Activated naive CD4-positive, alpha-beta T cell treated with anti-CD3 and anti-CD28 coated beads for 36 hours (primary cell): ENCODE results near the gene DNPEP. TPM values are rescaled to one million over a fixed set of nuclear protein-coding genes. Genes with fewer than 3 reads are reported as not detected.

Experiments used
- CTCF ChIA-PET: fragments of 350-600 bp; sonication (Branson Sonifier 250); formaldehyde crosslinking; loops from one replicate; lab custom pipeline; 2021; ENCODE audit warnings: antibody characterized with exemption; lab: Charles Lee
- DNase-seq: peaks from one replicate; pipeline ENCODE4 v3.0.0-alpha.2; 2020
- H3K27ac Mint-ChIP-seq: one replicate; pipeline ENCODE4 v1.8.0; 2021; ENCODE audit warnings: mild to moderate bottlenecking, mixed read lengths
- H3K27me3 Mint-ChIP-seq: one replicate; pipeline ENCODE4 v1.8.0; 2021; ENCODE audit warnings: low read depth, mixed read lengths
- H3K36me3 Mint-ChIP-seq: one replicate; pipeline ENCODE4 v1.8.0; 2021; ENCODE audit warnings: low read depth, mixed read lengths
- H3K4me1 Mint-ChIP-seq: one replicate; pipeline ENCODE4 v1.8.0; 2021; ENCODE audit warnings: low read depth, mixed read lengths
- H3K4me3 Mint-ChIP-seq: one replicate; pipeline ENCODE4 v1.8.0; 2021; ENCODE audit warnings: mild to moderate bottlenecking, moderate library complexity, mixed read lengths
- H3K9me3 Mint-ChIP-seq: one replicate; pipeline ENCODE4 v1.8.0; 2021; ENCODE audit warnings: mixed read lengths
- intact Hi-C: fragments of 100-400 bp; cut with micrococcal nuclease; formaldehyde crosslinking; loops from one replicate; pipeline ENCODE4 v1.15.1; 2023
- total RNA-seq, 2 experiments: library from RNA; stranded (reverse); gene quantifications; one replicate each; pipeline ENCODE4 v1.2.3, GENCODE V29; 2021

Gene DNPEP
- total RNA-seq, 2 experiments from 2014 or later = 67.1 to 74.2 TPM

- no peak overlapping the region for H3K4me3 Mint-ChIP-seq
- DNase-seq = no peak
- intact Hi-C loops = no loop called here
- no peak overlapping the region for H3K27ac Mint-ChIP-seq
- CTCF ChIA-PET = interaction anchor here (0.6 to 3.4 kb wide), 4 partner anchors 10 to 721 kb away, joined by 3 to 17 read pairs (median 4); no protein-coding TSS in a partner anchor
- H3K9me3 Mint-ChIP-seq = peaks cover 3% of the 10 kb centered on the region
- H3K4me1 Mint-ChIP-seq = peaks cover 16% of the 10 kb centered on the region
- H3K36me3 Mint-ChIP-seq = no peaks in the 10 kb centered on the region
- no peaks in the 10 kb centered on the region for H3K27me3 Mint-ChIP-seq
Observed at GRCh38 chr2:219392754-219393153, 5.0 kb upstream of the DNPEP start.

DNA sequence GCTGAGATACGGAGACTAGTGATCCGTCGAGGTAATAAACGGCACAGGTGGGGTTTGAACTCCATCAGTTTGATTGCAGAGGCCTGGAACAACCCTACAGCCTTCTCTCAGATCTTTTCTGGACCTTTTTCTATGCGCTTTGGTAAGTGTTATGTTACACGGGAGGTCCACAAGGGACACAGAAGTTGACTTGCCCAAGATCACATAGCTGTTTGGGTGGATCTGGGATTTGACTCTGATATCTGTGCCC lies 1.1 kb upstream of the DNPEP start:
- peak overlapping the region; percentile 90 for H3K4me3 Mint-ChIP-seq
- H3K27ac Mint-ChIP-seq = peak overlapping the region; percentile 36
- CTCF ChIA-PET = interaction anchor here (0.6 to 3.5 kb wide), 11 partner anchors 9 to 141 kb away, joined by 3 to 38 read pairs (median 4); no protein-coding TSS in a partner anchor
- intact Hi-C loops = loop anchor here (1.0 to 5.0 kb wide), 19 partner anchors 52 to 1777 kb away; partner anchors contain the start of genes AAMP, ANKZF1, ATG9A and BCS1L
- peaks cover 23% of the 10 kb centered on the region for H3K4me1 Mint-ChIP-seq
- no peak for DNase-seq
- no peaks in the 10 kb centered on the region for H3K27me3 Mint-ChIP-seq
- peaks cover 11% of the 10 kb centered on the region for H3K36me3 Mint-ChIP-seq
- peaks cover 3% of the 10 kb centered on the region for H3K9me3 Mint-ChIP-seq

GRCh38 chr2:219388121-219388906 lies 602 bp upstream of the DNPEP start:
- peaks cover 3% of the 10 kb centered on the region for H3K9me3 Mint-ChIP-seq

GRCh38 chr2:219386532-219387280 lies 1.0 kb downstream of the DNPEP start:
- Mint-ChIP-seq H3K4me3 (peak overlapping the region; percentile 90), H3K36me3 (peaks cover 18% of the 10 kb centered on the region), H3K9me3 (no peaks in the 10 kb centered on the region), H3K27me3 (no peaks in the 10 kb centered on the region), H3K4me1 (peaks cover 23% of the 10 kb centered on the region), H3K27ac (peak overlapping the region; percentile 86)
- intact Hi-C loops = loop anchor here (2.0 to 5.0 kb wide), 4 partner anchors 168 to 1774 kb away; partner anchors contain the start of genes ABCB6, CNOT9, USP37 and ZFAND2B
- CTCF ChIA-PET = no interaction called here
- DNase-seq = peak; percentile 17

More at GRCh38 chr2:219388121-219388906, 602 bp upstream of the DNPEP start:
- peaks cover 14% of the 10 kb centered on the region for H3K36me3 Mint-ChIP-seq
- peak overlapping the region; percentile 59 for H3K27ac Mint-ChIP-seq
- CTCF ChIA-PET = interaction anchor here (0.6 to 3.5 kb wide), 13 partner anchors 9 to 216 kb away, joined by 3 to 38 read pairs (median 4); no protein-coding TSS in a partner anchor
- no peaks in the 10 kb centered on the region for H3K27me3 Mint-ChIP-seq
- peak overlapping the region; percentile 90 for H3K4me3 Mint-ChIP-seq
- peaks cover 23% of the 10 kb centered on the region for H3K4me1 Mint-ChIP-seq
- intact Hi-C loops = loop anchor here (1.0 to 5.0 kb wide), 19 partner anchors 52 to 1776 kb away; partner anchors contain the start of genes AAMP, ANKZF1, ATG9A and BCS1L
- DNase-seq = peak; percentile 98

GRCh38 chr2:219385958-219386520 lies 1.7 kb downstream of the DNPEP start:
- Mint-ChIP-seq H3K27ac (no peak overlapping the region), H3K4me1 (peaks cover 23% of the 10 kb centered on the region), H3K27me3 (no peaks in the 10 kb centered on the region), H3K36me3 (peaks cover 19% of the 10 kb centered on the region), H3K4me3 (peak overlapping the region; percentile 90), H3K9me3 (no peaks in the 10 kb centered on the region)
- DNase-seq = no peak
- CTCF ChIA-PET = no interaction called here
- intact Hi-C loops = loop anchor here (2.0 to 5.0 kb wide), 4 partner anchors 167 to 1774 kb away; partner anchors contain the start of genes ABCB6, CNOT9, USP37 and ZFAND2B

GRCh38 chr2:219384859-219385258 lies 2.9 kb downstream of the DNPEP start:
- intact Hi-C loops = loop anchor here (5.0 kb wide), 2 partner anchors 818 to 1773 kb away; partner anchors contain the start of genes CNOT9 and USP37
- Mint-ChIP-seq H3K27me3 (no peaks in the 10 kb centered on the region), H3K27ac (no peak overlapping the region), H3K4me1 (peaks cover 23% of the 10 kb centered on the region), H3K4me3 (no peak overlapping the region), H3K9me3 (no peaks in the 10 kb centered on the region), H3K36me3 (peaks cover 19% of the 10 kb centered on the region)
- CTCF ChIA-PET = interaction anchor here (0.6 kb wide), 1 partner anchor 90 kb away, joined by 3 read pairs; no protein-coding TSS in a partner anchor
- DNase-seq = no peak

DNA sequence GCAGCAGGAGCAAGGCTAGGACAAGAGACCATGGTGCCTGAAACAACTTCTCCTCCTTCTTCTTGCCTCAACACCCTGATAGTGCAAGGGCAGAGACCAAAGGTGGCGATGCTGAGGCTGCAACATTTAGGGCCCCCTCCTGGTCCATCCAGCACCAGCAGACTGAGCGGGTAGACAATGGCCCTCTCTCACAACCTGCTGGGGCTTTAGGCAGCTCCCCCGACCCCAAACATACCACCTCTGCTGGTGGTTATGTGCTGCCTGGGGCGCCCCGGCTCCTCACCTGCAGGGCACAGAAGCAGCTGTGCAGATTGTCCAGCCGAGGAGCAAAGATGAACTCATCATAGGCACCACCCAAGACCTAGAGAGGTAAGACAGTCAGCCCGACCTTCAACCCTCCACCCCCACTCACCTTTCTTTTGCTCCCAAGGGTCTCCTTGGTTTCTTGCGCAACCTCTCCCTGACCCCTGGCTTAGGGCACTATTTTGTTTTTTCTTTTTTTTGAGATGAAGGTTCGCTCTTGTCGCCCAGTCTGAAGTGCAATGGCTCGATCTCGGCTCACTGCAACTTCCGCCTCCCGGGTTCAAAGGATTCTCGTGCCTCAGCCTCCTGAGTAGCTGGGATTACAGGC lies 3.5 kb downstream of the DNPEP start:
- H3K4me1 Mint-ChIP-seq = peaks cover 23% of the 10 kb centered on the region
- no peaks in the 10 kb centered on the region for H3K27me3 Mint-ChIP-seq
- H3K27ac Mint-ChIP-seq = no peak overlapping the region
- CTCF ChIA-PET = no interaction called here
- no peak for DNase-seq
- no peak overlapping the region for H3K4me3 Mint-ChIP-seq
- intact Hi-C loops = no loop called here
- H3K36me3 Mint-ChIP-seq = peaks cover 19% of the 10 kb centered on the region
- no peaks in the 10 kb centered on the region for H3K9me3 Mint-ChIP-seq

DNA sequence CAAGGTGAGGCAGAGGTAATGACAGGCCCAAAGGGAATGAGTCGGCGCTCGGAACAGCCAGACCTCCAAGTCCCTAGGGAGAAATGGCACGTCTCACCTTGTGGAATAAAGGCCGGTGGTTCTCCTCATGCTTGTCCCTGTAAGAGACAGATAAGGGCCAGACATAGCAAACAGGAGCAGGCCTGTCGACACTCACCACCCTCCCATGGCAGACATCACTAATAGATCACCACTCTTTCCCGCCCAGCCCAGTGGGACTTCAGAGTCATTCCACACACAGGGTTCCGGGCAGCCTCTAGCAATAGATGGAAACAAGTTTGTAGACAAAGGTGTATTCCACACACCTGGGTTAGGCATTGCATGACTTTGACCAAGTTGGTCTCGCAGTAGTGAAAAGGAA lies 6.3 kb downstream of the DNPEP start:
- Mint-ChIP-seq H3K4me3 (no peak overlapping the region), H3K27me3 (no peaks in the 10 kb centered on the region), H3K27ac (no peak overlapping the region), H3K9me3 (no peaks in the 10 kb centered on the region), H3K36me3 (peaks cover 21% of the 10 kb centered on the region), H3K4me1 (peaks cover 9% of the 10 kb centered on the region)
- CTCF ChIA-PET = no interaction called here
- intact Hi-C loops = no loop called here
- DNase-seq = no peak

GRCh38 chr2:219380926-219381325 lies 6.8 kb downstream of the DNPEP start:
- H3K4me1 Mint-ChIP-seq = peaks cover 5% of the 10 kb centered on the region
- H3K4me3 Mint-ChIP-seq = no peak overlapping the region
- CTCF ChIA-PET = no interaction called here
- H3K27ac Mint-ChIP-seq = no peak overlapping the region
- no peaks in the 10 kb centered on the region for H3K27me3 Mint-ChIP-seq
- peaks cover 22% of the 10 kb centered on the region for H3K36me3 Mint-ChIP-seq
- DNase-seq = no peak
- H3K9me3 Mint-ChIP-seq = no peaks in the 10 kb centered on the region
- intact Hi-C loops = no loop called here

- DNase-seq = no peak
- H3K27me3 Mint-ChIP-seq = no peaks in the 10 kb centered on the region
- H3K27ac Mint-ChIP-seq = no peak overlapping the region
- H3K4me1 Mint-ChIP-seq = no peaks in the 10 kb centered on the region
- H3K4me3 Mint-ChIP-seq = no peak overlapping the region
- CTCF ChIA-PET = interaction anchor here (0.9 to 1.5 kb wide), 3 partner anchors 10 to 26 kb away, joined by 3 read pairs; no protein-coding TSS in a partner anchor
- H3K9me3 Mint-ChIP-seq = no peaks in the 10 kb centered on the region
- peaks cover 22% of the 10 kb centered on the region for H3K36me3 Mint-ChIP-seq
- intact Hi-C loops = no loop called here
Observed at GRCh38 chr2:219378163-219378851, 9.4 kb downstream of the DNPEP start.

DNA sequence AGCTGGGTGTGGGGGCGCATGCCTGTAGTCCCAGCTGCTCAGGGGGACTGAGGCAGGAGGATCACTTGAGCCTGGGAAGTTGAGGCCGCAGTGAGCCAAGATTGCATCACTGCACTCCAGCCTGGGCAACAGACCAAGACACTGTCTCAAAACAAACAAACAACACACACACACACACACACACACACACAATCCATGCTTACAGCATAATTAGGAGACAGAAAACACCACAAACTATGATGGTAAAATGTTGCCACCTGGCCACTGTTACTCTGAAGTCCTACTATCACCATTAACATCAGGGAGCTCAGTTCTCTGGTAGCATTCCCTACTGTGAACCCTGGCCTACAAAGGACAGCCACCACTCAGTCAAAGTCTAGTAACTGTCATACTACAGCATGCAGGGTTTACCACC lies 18.3 kb downstream of the DNPEP start:
- CTCF ChIA-PET = interaction anchor here (0.6 kb wide), 1 partner anchor 1075 kb away, joined by 4 read pairs; no protein-coding TSS in a partner anchor
- Mint-ChIP-seq H3K9me3 (no peaks in the 10 kb centered on the region), H3K4me1 (no peaks in the 10 kb centered on the region), H3K27me3 (no peaks in the 10 kb centered on the region), H3K4me3 (no peak overlapping the region), H3K27ac (no peak overlapping the region), H3K36me3 (peaks cover 8% of the 10 kb centered on the region)
- no peak for DNase-seq
- intact Hi-C loops = no loop called here
